Esophagus squamous epithelium (tissue), 5 donors: Measurements from ENCODE around the gene KPNA3. TPM values are rescaled to one million over a fixed set of nuclear protein-coding genes. Genes with fewer than 3 reads are reported as not detected.
"Not testable (repeated sequence)": the region's sequence is repeated elsewhere in the genome, so short reads cannot be mapped to it uniquely, and the experiment has no call there.

Experiments
- DNase-seq: peaks from one replicate; lab custom pipeline; 2025; lab: John Stamatoyannopoulos, UW
- H3K27ac ChIP-seq, 4 donors: fragments of 200-600 bp; sonication (generic); one replicate each; pipeline ENCODE4 v1.5.1; 2016 to 2019; ENCODE audit warnings: mild to moderate bottlenecking in 1 of 4
- H3K27me3 ChIP-seq, 4 donors: fragments of 200-600 bp; sonication (generic); 1 replicate in 3 of 4; 2 replicates in 1 of 4; pipeline versions ENCODE4 v1.5.1 to v1.6.0; 2017 to 2021; ENCODE audit warnings: antibody characterized with exemption in 1 of 4
- H3K36me3 ChIP-seq, 3 donors: fragments of 200-600 bp; sonication (generic); one replicate each; pipeline ENCODE4 v1.5.1; 2016 to 2019
- H3K4me1 ChIP-seq, 3 donors: fragments of 200-600 bp; sonication (generic); one replicate each; pipeline ENCODE4 v1.5.1; 2017 to 2019
- H3K4me3 ChIP-seq, 4 donors: fragments of 200-600 bp; sonication (generic); 1 replicate in 3 of 4; 2 replicates in 1 of 4; pipeline ENCODE4 v1.5.1; 2016 to 2019; ENCODE audit warnings: mild to moderate bottlenecking in 2 of 4, moderate library complexity in 1 of 4
- H3K9me3 ChIP-seq, 3 donors: fragments of 200-600 bp; sonication (generic); one replicate each; pipeline ENCODE4 v1.5.1; 2016 to 2019
- POLR2A ChIP-seq, 4 donors: fragments of 450-650 bp; IDR thresholded peaks; one replicate each; pipeline ENCODE4 v1.6.1; 2017; ENCODE audit warnings: antibody characterized with exemption in 4 of 4, mild to moderate bottlenecking in 4 of 4, moderate library complexity in 3 of 4
- WGBS, 2 donors: methylation state at CpG; one replicate each; pipeline ENCODE4 v1.1.5; 2018; 5-methylcytosine and 5-hydroxymethylcytosine counted together
- intact Hi-C: fragments of 100-400 bp; cut with DNase I; formaldehyde crosslinking; loops from one replicate; pipeline ENCODE4 v1.15.0; 2022
- total RNA-seq, 4 donors: library from RNA; depleted of rRNA; stranded (reverse); fragments of >200 nt; gene quantifications; one replicate each; pipeline ENCODE4 v1.1.0, GENCODE V29; 2016
- TF ChIP-seq, protein P1 (sequence below), 6 experiments: fragments of 450-650 bp in 4 of 6; fragments of 200-600 bp in 2 of 6; sonication (generic) in 2 of 6; IDR thresholded peaks; one replicate each; pipeline ENCODE4 v1.5.1; 2016 to 2019; ENCODE audit warnings: antibody characterized with exemption in 6 of 6, mild to moderate bottlenecking in 4 of 6, moderate library complexity in 4 of 6
- donor health status: DM: yes; HTN: yes; CAD: no.

The KPNA3 gene
- total RNA-seq, 4 donors from 2014 or later, result 19.7 to 35.0 (median 25.4) TPM

GRCh38 chr13:49820591-49821215 is 28.2 kb upstream of the KPNA3 start:
- 85 to 91% methylated on average over 2 of the region's 2 CpGs for WGBS, 2 donors
- H3K4me1 ChIP-seq, result peaks cover 0 to 5% (median 0%) of the 10 kb centered on the region in 3 donors
- H3K9me3 ChIP-seq, result no peaks in the 10 kb centered on the region
- H3K36me3 ChIP-seq, result no peaks in the 10 kb centered on the region
- H3K27me3 ChIP-seq, result peaks cover 0 to 12% (median 0%) of the 10 kb centered on the region in 4 donors
- no peak overlapping the region for H3K27ac ChIP-seq
- no peak for DNase-seq
- TF ChIP-seq POLR2A (IDR thresholded peaks at IDR 0.05), result no peak
- TF ChIP-seq, protein P1, sequence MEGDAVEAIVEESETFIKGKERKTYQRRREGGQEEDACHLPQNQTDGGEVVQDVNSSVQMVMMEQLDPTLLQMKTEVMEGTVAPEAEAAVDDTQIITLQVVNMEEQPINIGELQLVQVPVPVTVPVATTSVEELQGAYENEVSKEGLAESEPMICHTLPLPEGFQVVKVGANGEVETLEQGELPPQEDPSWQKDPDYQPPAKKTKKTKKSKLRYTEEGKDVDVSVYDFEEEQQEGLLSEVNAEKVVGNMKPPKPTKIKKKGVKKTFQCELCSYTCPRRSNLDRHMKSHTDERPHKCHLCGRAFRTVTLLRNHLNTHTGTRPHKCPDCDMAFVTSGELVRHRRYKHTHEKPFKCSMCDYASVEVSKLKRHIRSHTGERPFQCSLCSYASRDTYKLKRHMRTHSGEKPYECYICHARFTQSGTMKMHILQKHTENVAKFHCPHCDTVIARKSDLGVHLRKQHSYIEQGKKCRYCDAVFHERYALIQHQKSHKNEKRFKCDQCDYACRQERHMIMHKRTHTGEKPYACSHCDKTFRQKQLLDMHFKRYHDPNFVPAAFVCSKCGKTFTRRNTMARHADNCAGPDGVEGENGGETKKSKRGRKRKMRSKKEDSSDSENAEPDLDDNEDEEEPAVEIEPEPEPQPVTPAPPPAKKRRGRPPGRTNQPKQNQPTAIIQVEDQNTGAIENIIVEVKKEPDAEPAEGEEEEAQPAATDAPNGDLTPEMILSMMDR (IDR thresholded peaks at IDR 0.05), result no peak
- intact Hi-C loops, result no loop called here
- H3K4me3 ChIP-seq, result no peak overlapping the region

DNA sequence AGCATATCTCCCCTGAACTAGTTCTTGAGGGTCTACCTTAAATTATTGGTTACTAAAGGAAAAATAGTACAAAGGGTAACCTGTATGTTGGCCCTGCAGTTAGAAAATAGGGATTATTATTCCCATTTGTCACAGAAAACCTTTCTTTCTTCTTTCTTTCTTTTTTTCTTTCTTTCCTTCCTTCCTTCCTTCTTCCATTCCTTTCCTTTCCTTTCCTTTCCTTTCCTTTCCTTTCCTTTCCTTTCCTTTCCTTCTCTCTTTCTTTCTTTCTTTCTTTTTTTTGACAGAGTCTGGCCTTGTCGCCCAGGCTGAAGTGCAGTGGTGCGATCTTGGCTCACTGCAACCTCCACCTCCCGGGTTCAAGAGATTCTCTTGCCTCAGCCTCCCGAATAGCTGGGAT is 23.6 kb upstream of the KPNA3 start:
- H3K9me3 ChIP-seq, H3K27me3 ChIP-seq, H3K27ac ChIP-seq, DNase-seq, H3K36me3 ChIP-seq, intact Hi-C loops, H3K4me1 ChIP-seq, H3K4me3 ChIP-seq: not testable (repeated sequence)
- 89 to 91% methylated on average over 4 of the region's 4 CpGs for WGBS, 2 donors

DNA sequence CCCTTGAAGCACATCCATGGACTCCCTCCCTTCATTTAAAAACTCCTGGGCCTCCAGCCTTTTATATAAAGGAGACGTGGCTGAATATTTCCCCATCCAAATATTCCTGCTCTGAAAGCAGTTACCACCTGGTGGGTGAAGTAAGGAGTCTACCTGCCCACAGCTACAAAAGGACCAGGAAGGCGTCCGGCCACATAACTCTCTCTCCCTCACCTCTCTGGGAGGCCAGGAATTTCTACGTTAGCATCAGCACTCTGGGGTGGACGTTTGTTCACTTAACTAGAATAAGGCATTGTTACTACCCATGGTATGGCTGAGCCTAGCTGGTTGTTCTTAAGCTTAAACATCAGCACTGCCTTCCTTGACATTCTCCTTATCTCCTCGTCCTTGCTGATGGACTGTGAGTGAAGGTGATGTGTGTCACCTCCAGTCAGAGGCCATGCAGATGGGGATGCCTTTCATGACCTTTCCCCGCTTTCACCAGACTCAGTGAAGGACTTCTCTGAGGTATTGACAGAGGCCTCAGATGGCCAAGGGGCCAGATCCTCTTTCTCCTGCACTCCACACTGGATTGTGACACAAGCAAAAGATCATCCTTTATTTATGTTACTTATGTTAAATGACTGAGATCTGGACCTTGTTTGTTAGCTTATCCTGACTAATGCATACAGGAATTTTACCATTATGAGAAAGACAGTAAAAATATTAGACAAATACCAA is 22.2 kb upstream of the KPNA3 start:
- 74 to 79% methylated on average over 6 of the region's 7 CpGs for WGBS, 2 donors
- no peak for TF ChIP-seq POLR2A (IDR thresholded peaks at IDR 0.05)
- TF ChIP-seq, protein P1 (IDR thresholded peaks at IDR 0.05), result no peak

DNA sequence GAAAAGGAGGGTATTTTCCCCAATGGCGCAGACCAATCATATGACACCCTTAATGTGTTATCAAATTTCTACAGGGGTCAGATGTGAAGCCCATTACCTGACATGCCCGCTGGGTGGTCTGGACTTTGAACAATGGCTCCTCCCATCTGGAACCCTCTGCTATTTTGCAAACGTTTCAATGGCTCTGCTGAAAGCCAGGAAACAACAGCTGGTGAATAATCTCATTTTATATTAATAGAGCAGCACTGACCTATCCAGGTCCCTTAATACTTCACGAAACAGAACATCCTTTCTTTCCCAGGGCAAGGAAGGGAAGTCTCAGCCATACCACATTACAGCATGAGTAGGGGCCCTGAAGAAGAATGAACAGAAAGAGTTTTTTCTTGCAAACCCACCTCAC is 20.3 kb upstream of the KPNA3 start:
- Histone ChIP-seq H3K27ac (no peak overlapping the region), H3K9me3 (no peaks in the 10 kb centered on the region), H3K4me1 (no peaks in the 10 kb centered on the region), H3K36me3 (no peaks in the 10 kb centered on the region), H3K4me3 (no peak overlapping the region), H3K27me3 (peaks cover 0 to 17% (median 0%) of the 10 kb centered on the region in 4 donors)
- WGBS, 2 donors, result 56 to 64% methylated on average over 4 of the region's 4 CpGs
- no peak for DNase-seq
- intact Hi-C loops, result no loop called here
- TF ChIP-seq, protein P1 (IDR thresholded peaks at IDR 0.05), result no peak
- TF ChIP-seq POLR2A (IDR thresholded peaks at IDR 0.05), result no peak

More for the DNA sequence above, 22.2 kb upstream of the KPNA3 start:
- Histone ChIP-seq H3K27ac (no peak overlapping the region), H3K27me3 (peaks cover 0 to 7% (median 0%) of the 10 kb centered on the region in 4 donors), H3K4me1 (no peaks in the 10 kb centered on the region), H3K36me3 (no peaks in the 10 kb centered on the region), H3K4me3 (no peak overlapping the region), H3K9me3 (no peaks in the 10 kb centered on the region)
- no peak for DNase-seq
- intact Hi-C loops, result no loop called here

DNA sequence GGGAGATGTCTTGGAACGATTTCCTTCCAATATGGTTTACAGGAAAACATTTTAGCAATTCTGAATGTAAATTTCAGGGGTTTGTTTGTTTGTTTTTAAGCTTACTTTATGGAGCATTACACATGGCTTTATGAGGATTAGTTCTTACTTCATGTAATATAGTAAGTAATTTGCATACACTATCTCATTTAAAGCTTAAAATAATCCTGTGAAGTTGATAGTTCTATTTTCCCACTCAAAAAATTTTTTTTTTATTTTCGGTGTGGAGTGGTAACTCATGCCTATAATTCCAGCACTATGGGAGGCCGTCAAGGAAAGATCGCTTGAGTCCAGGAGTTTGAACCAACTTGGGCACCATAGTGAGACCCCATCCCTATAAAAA is 19.0 kb upstream of the KPNA3 start:
- H3K9me3 ChIP-seq, result no peaks in the 10 kb centered on the region
- DNase-seq, result no peak
- no peak overlapping the region for H3K4me3 ChIP-seq
- WGBS, 2 donors, result 87 to 92% methylated on average over 4 of the region's 4 CpGs
- H3K27ac ChIP-seq, result no peak overlapping the region
- intact Hi-C loops, result no loop called here
- no peaks in the 10 kb centered on the region for H3K4me1 ChIP-seq
- peaks cover 0 to 17% (median 0%) of the 10 kb centered on the region in 4 donors for H3K27me3 ChIP-seq
- H3K36me3 ChIP-seq, result no peaks in the 10 kb centered on the region
- TF ChIP-seq, protein P1 (IDR thresholded peaks at IDR 0.05), result no peak
